Heart left ventricle (tissue), 16 donors: Measurements from ENCODE around the gene MPO. TPM values are rescaled to one million over a fixed set of nuclear protein-coding genes. Genes with fewer than 3 reads are reported as not detected.

Experiments
- ATAC-seq, 4 donors: fragments of 200-7000 bp; cut with Tn5 transposase; one replicate each; pipeline ENCODE4 v1.9.1; 2020 to 2022; ENCODE audit warnings: moderate library complexity in 4 of 4, mild to moderate bottlenecking in 3 of 4, moderate number of reproducible peaks in 1 of 4
- DNase-seq, 5 donors: peaks; one replicate each; pipeline ENCODE4 v3.0.0-alpha.2; 2020
- H3K27ac ChIP-seq, 12 donors: fragments of 200-600 bp; sonication (generic) in 4 of 12; one replicate each; pipeline versions ENCODE4 v1.5.0 to v1.8.0; 2016 to 2022; ENCODE audit warnings: mild to moderate bottlenecking in 2 of 12
- H3K27me3 ChIP-seq, 9 donors: fragments of 200-600 bp; sonication (generic) in 2 of 9; one replicate each; pipeline versions ENCODE4 v1.5.1 to v1.8.0; 2016 to 2022; ENCODE audit warnings: mild to moderate bottlenecking in 3 of 9
- H3K36me3 ChIP-seq, 9 donors: fragments of 200-600 bp; sonication (generic) in 2 of 9; one replicate each; pipeline versions ENCODE4 v1.5.0 to v1.8.0; 2018 to 2022; ENCODE audit warnings: mild to moderate bottlenecking in 2 of 9
- H3K4me1 ChIP-seq, 12 donors: fragments of 200-600 bp; sonication (generic) in 4 of 12; one replicate each; pipeline versions ENCODE4 v1.5.0 to v1.8.0; 2016 to 2022; ENCODE audit warnings: mild to moderate bottlenecking in 3 of 12
- H3K4me3 ChIP-seq, 12 donors: fragments of 200-600 bp; sonication (generic) in 4 of 12; one replicate each; pipeline versions ENCODE4 v1.5.0 to v1.8.0; 2017 to 2022; ENCODE audit warnings: mild to moderate bottlenecking in 9 of 12, moderate library complexity in 4 of 12
- H3K9me3 ChIP-seq, 12 donors: fragments of 200-600 bp; sonication (generic) in 4 of 12; one replicate each; pipeline versions ENCODE4 v1.5.0 to v1.8.0; 2016 to 2022; ENCODE audit warnings: mild to moderate bottlenecking in 1 of 12
- CTCF ChIP-seq, 12 donors: fragments of 200-600 bp; sonication (generic) in 4 of 12; IDR thresholded peaks; one replicate each; pipeline versions ENCODE4 v1.5.0 to v1.8.0; 2018 to 2022; ENCODE audit warnings: antibody characterized with exemption in 12 of 12, mild to moderate bottlenecking in 5 of 12
- POLR2A ChIP-seq, 2 donors: fragments of 450-650 bp; IDR thresholded peaks; one replicate each; pipeline ENCODE4 v1.6.1; 2017; ENCODE audit warnings: antibody characterized with exemption in 2 of 2, mild to moderate bottlenecking in 2 of 2, moderate library complexity in 2 of 2
- WGBS, 4 donors: extraction: QIAGEN DNeasy Blood & Tissue Kit in 2 of 4; methylation state at CpG; one replicate each; pipeline versions ENCODE4 v1.1.5 to v1.1.7; 2013 to 2018; 5-methylcytosine and 5-hydroxymethylcytosine counted together
- intact Hi-C, 10 donors: fragments of 100-400 bp; cut with DNase I; formaldehyde crosslinking; loops; one replicate each; pipeline versions ENCODE4 v1.11.1 to v1.14.2; 2022
- polyA plus RNA-seq, 2 donors: library from polyadenylated mRNA; stranded (reverse); fragments of 200-250 nt; gene quantifications; one replicate each; pipeline ENCODE4 v1.2.3, GENCODE V29; 2013
- total RNA-seq, 9 donors: library from RNA; depleted of rRNA in 2 of 9; stranded (reverse); fragments of >200 nt in 2 of 9; fragmentation: NEBNext Ultra II Directional in 3 of 9; extraction: Animal tissue kit (Norgen Biotek cat#: 25700) in 3 of 9; gene quantifications; one replicate each; pipeline versions ENCODE4 v1.1.0 to v1.2.4, GENCODE V29; 2016 to 2023
- donor health status: ischemic (EF 13 %, LVEDD 7.1; RV severe dilation, severe dysfunction).
- donor health status: healthy with polysubstance abuse.
- donor health status: DM: no; HTN: yes; CAD: no.
- donor health status: DM: no; HTN: no; CAD: no.
- donor health status: ischemic (EF 25% LVEDD 6.9; RV normal size, moderate dysfunction).
- donor health status: ischemic (EF 25% LVEDD 5.7; RV mildly dilated, moderate dysfunction).
- donor health status: healthy.
- donor health status: DM: yes; HTN: yes; CAD: no.
- donor health status: ischemic (EF 35%, LVEDD 5.7; RV mildly dilated, moderate dysfunction).
- donor health status: nonischemic (EF 11% LVEDD 7.7; RV severe dilation, severe dysfunction).
- donor health status: DM: yes; HTN: yes; CAD: no.
- donor health status: PGD.
- donor health status: ischemic (EF 29% LVEDD 5.4; RV normal size, mild dysfunction).
- donor health status: nonischemic (EF 23%, LVEDD 6.1; RV moderate dilation, normal function).

MPO gene
- total and polyA plus RNA-seq, 11 donors = 0.11 to 2.8 (median 0.31) TPM; not detected in 4

GRCh38 chr17:58254803-58255202, 25.9 kb downstream of the MPO start:
- H3K27me3 ChIP-seq = peaks cover under 1 to 74% (median 20%) of the 10 kb centered on the region in 9 donors
- H3K9me3 ChIP-seq = no peaks in the 10 kb centered on the region
- TF ChIP-seq POLR2A (IDR thresholded peaks at IDR 0.05) (no peak), CTCF (IDR thresholded peaks at IDR 0.05) (no peak)
- H3K4me3 ChIP-seq = no peak overlapping the region
- intact Hi-C loops = loop anchor here in 2 of 10 donors (5.0 to 10.0 kb wide), 2 partner anchors 190 to 192 kb away; no protein-coding TSS in a partner anchor
- no peak for DNase-seq
- no peaks in the 10 kb centered on the region for H3K36me3 ChIP-seq
- ATAC-seq = no peak
- H3K4me1 ChIP-seq = peaks cover 0 to 3% (median 0%) of the 10 kb centered on the region in 12 donors
- 12 to 28% (median 25%) methylated on average over 6 to 8 of the region's 8 CpGs for WGBS, 4 donors
- H3K27ac ChIP-seq = no peak overlapping the region

GRCh38 chr17:58253082-58253481, 27.7 kb downstream of the MPO start:
- ATAC-seq (no peak), DNase-seq (no peak)
- TF ChIP-seq POLR2A (IDR thresholded peaks at IDR 0.05) (no peak), CTCF (IDR thresholded peaks at IDR 0.05) (no peak)
- peaks cover 4 to 11% (median 6%) of the 10 kb centered on the region in 12 donors for H3K4me1 ChIP-seq
- H3K9me3 ChIP-seq = no peaks in the 10 kb centered on the region
- peaks cover 9 to 78% (median 29%) of the 10 kb centered on the region in 9 donors for H3K27me3 ChIP-seq
- 76 to 84% (median 83%) methylated on average over 3 of the region's 3 CpGs for WGBS, 4 donors
- no peak overlapping the region for H3K27ac ChIP-seq
- no peaks in the 10 kb centered on the region for H3K36me3 ChIP-seq
- H3K4me3 ChIP-seq = no peak overlapping the region
- intact Hi-C loops = loop anchor here in 2 of 10 donors (5.0 to 10.0 kb wide), 2 partner anchors 192 to 194 kb away; no protein-coding TSS in a partner anchor

- H3K4me1 ChIP-seq = peaks cover 4 to 11% (median 6%) of the 10 kb centered on the region in 12 donors
- peaks cover 9 to 71% (median 29%) of the 10 kb centered on the region in 9 donors for H3K27me3 ChIP-seq
- TF ChIP-seq CTCF (IDR thresholded peaks at IDR 0.05) (no peak), POLR2A (IDR thresholded peaks at IDR 0.05) (no peak)
- H3K4me3 ChIP-seq = no peak overlapping the region
- intact Hi-C loops = loop anchor here in 2 of 10 donors (5.0 to 10.0 kb wide), 2 partner anchors 193 to 195 kb away; no protein-coding TSS in a partner anchor
- DNase-seq (no peak), ATAC-seq (no peak)
- WGBS, 4 donors = 60 to 71% (median 62%) methylated on average over 9 of the region's 9 CpGs
- no peak overlapping the region for H3K27ac ChIP-seq
- H3K9me3 ChIP-seq = no peaks in the 10 kb centered on the region
- H3K36me3 ChIP-seq = no peaks in the 10 kb centered on the region
Observed at GRCh38 chr17:58252141-58252540, 28.6 kb downstream of the MPO start.

GRCh38 chr17:58250344-58251011, 30.3 kb downstream of the MPO start:
- no peak for DNase-seq

More at GRCh38 chr17:58250344-58251011, 30.3 kb downstream of the MPO start:
- H3K9me3 ChIP-seq = no peaks in the 10 kb centered on the region
- TF ChIP-seq POLR2A (IDR thresholded peaks at IDR 0.05) (no peak), CTCF (IDR thresholded peaks at IDR 0.05) (no peak)
- 85 to 95% (median 91%) methylated on average over 12 of the region's 12 CpGs for WGBS, 4 donors
- H3K4me3 ChIP-seq = no peak overlapping the region
- peaks cover 4 to 11% (median 6%) of the 10 kb centered on the region in 12 donors for H3K4me1 ChIP-seq
- no peaks in the 10 kb centered on the region for H3K36me3 ChIP-seq
- H3K27ac ChIP-seq = no peak overlapping the region
- no peak for ATAC-seq
- H3K27me3 ChIP-seq = peaks cover 9 to 73% (median 32%) of the 10 kb centered on the region in 9 donors
- intact Hi-C loops = loop anchor here in 2 of 10 donors (5.0 to 10.0 kb wide), 2 partner anchors 194 to 197 kb away; no protein-coding TSS in a partner anchor
